Right lobe of liver (tissue), 4 donors: ENCODE results near the gene CEP112.

Experiments
- POLR2A ChIP-seq: fragments of 450-650 bp; IDR thresholded peaks from one replicate; pipeline ENCODE4 v1.6.1; 2017; ENCODE audit warnings: antibody characterized with exemption, mild to moderate bottlenecking
- TF ChIP-seq, protein P1 (sequence below), 4 donors: fragments of 200-600 bp in 3 of 4; fragments of 450-650 bp in 1 of 4; IDR thresholded peaks; one replicate each; pipeline versions ENCODE4 v1.5.1 to v1.8.0; 2016 to 2022; ENCODE audit warnings: antibody characterized with exemption in 4 of 4, mild to moderate bottlenecking in 2 of 4
- donor health status: DM: no; HTN: no; CAD: no.
- donor health status: DM: no; HTN: no; CAD: no.
- donor health status: DM: no; HTN: yes; CAD: no.

DNA sequence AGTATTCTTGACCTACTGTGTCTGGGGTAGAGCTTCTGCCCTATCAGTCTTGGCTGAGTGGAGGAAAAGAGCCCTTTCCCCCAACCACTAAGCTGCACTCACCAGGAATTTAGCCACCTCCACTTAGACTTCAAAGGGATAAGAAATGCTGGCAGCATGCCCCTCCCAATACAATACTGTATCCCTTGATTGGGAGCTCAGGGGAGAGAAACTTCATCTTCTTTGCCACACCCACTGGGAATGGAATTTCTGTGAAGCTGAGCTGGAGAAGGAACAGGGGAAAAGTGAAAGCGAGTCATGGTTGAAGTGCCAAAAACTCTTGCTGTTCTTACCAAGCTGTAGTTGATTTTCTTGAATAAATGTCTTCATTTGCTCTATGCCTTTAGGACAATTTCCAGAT, 68.8 kb downstream of the CEP112 start:
- TF ChIP-seq, protein P1, sequence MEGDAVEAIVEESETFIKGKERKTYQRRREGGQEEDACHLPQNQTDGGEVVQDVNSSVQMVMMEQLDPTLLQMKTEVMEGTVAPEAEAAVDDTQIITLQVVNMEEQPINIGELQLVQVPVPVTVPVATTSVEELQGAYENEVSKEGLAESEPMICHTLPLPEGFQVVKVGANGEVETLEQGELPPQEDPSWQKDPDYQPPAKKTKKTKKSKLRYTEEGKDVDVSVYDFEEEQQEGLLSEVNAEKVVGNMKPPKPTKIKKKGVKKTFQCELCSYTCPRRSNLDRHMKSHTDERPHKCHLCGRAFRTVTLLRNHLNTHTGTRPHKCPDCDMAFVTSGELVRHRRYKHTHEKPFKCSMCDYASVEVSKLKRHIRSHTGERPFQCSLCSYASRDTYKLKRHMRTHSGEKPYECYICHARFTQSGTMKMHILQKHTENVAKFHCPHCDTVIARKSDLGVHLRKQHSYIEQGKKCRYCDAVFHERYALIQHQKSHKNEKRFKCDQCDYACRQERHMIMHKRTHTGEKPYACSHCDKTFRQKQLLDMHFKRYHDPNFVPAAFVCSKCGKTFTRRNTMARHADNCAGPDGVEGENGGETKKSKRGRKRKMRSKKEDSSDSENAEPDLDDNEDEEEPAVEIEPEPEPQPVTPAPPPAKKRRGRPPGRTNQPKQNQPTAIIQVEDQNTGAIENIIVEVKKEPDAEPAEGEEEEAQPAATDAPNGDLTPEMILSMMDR (IDR thresholded peaks at IDR 0.05): no peak
- no peak for TF ChIP-seq POLR2A
